Keratinocyte (primary cell): ENCODE measurements around the gene FOXO1.

ENCODE experiments used
- EZH2 ChIP-seq: IDR thresholded peaks from one replicate; pipeline ENCODE4 v1.6.1; 2012; ENCODE audit warnings: inconsistent platforms, mild to moderate bottlenecking, low read length, moderate library complexity
- TF ChIP-seq, protein P1 (sequence below), 3 experiments: IDR thresholded peaks in 1 of 3; conservative IDR thresholded peaks in 1 of 3; optimal IDR thresholded peaks in 1 of 3; 2 replicates in 2 of 3; 3 replicates in 1 of 3; pipeline versions ENCODE3 to v1.5.1; 2011; ENCODE audit warnings: low read length in 3 of 3, mild to moderate bottlenecking in 3 of 3, moderate library complexity in 2 of 3, control low read depth in 1 of 3, inconsistent platforms in 1 of 3; ENCODE audit not compliant: insufficient read depth in 2 of 3; ENCODE audit errors: extremely low read depth in 1 of 3

- no peak for TF ChIP-seq EZH2
- TF ChIP-seq, protein P1, sequence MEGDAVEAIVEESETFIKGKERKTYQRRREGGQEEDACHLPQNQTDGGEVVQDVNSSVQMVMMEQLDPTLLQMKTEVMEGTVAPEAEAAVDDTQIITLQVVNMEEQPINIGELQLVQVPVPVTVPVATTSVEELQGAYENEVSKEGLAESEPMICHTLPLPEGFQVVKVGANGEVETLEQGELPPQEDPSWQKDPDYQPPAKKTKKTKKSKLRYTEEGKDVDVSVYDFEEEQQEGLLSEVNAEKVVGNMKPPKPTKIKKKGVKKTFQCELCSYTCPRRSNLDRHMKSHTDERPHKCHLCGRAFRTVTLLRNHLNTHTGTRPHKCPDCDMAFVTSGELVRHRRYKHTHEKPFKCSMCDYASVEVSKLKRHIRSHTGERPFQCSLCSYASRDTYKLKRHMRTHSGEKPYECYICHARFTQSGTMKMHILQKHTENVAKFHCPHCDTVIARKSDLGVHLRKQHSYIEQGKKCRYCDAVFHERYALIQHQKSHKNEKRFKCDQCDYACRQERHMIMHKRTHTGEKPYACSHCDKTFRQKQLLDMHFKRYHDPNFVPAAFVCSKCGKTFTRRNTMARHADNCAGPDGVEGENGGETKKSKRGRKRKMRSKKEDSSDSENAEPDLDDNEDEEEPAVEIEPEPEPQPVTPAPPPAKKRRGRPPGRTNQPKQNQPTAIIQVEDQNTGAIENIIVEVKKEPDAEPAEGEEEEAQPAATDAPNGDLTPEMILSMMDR (optimal IDR thresholded peaks at IDR 0.05 in 1 of 3, IDR thresholded peaks at IDR 0.05 in 1 of 3, conservative IDR thresholded peaks at IDR 0.05 in 1 of 3; ENCODE audit: extremely low read depth in 1 of 3, insufficient read depth in 2 of 3, low read length in 3 of 3): no peak
These were observed 118.7 kb downstream of the FOXO1 start for GRCh38 chr13:40547591-40548315.
